Vagina (tissue), 2 donors: ENCODE measurements around the gene PRC1.

Experiments used
- POLR2A ChIP-seq, 2 donors: fragments of 450-650 bp; IDR thresholded peaks; one replicate each; pipeline ENCODE4 v1.6.1; 2017; ENCODE audit warnings: antibody characterized with exemption in 2 of 2, mild to moderate bottlenecking in 2 of 2, moderate library complexity in 2 of 2
- POLR2AphosphoS5 ChIP-seq, 2 donors: sonication (generic); formaldehyde crosslinking; IDR thresholded peaks; one replicate each; pipeline ENCODE4 v1.9.0; 2017; ENCODE audit warnings: antibody characterized with exemption in 2 of 2, mild to moderate bottlenecking in 2 of 2, low read depth in 1 of 2; ENCODE audit not compliant: insufficient read depth in 1 of 2
- TF ChIP-seq, protein P1 (sequence below), 3 experiments: fragments of 450-650 bp in 2 of 3; fragments of 200-600 bp in 1 of 3; sonication (generic) in 1 of 3; IDR thresholded peaks; one replicate each; pipeline ENCODE4 v1.5.1; 2017 to 2019; ENCODE audit warnings: antibody characterized with exemption in 3 of 3, mild to moderate bottlenecking in 2 of 3, moderate library complexity in 2 of 3

DNA sequence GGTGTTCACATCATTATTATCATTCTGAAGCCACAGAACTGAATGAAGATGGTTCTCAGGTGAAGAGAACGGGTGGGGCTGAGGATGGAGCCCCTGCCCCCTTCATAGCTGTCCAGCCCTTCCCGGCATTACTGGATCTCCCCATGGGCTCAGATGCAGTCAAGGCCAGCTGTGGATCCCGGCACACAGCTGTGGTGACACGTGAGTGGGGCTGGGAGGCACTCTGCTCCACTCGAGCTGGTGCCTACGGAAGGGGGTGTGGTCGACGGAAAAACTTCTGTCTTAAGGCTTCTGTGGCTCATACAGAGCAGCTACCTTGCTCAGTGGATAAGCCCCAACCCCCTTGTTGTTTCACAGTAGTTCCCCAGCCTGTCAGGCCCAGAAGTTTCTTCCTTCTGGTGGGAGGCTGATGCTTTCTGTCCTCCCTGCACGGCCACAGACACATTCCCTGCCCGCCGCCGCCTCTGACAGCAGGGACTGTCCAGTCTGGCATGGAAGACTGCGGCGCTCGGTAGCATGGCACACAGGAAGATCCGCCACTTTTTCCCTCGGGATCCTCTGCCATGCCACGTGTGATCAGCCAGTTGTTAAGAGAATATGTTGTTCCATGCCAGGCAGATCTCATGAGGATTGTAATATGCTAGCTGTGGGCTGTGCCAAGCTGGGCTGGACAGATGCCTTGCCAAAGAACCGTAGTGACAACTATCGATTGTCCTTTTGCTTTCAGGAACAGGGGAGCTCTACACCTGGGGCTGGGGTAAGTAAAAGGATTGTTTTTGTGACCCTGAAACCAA is 33.8 kb downstream of the PRC1 start:
- TF ChIP-seq, protein P1, sequence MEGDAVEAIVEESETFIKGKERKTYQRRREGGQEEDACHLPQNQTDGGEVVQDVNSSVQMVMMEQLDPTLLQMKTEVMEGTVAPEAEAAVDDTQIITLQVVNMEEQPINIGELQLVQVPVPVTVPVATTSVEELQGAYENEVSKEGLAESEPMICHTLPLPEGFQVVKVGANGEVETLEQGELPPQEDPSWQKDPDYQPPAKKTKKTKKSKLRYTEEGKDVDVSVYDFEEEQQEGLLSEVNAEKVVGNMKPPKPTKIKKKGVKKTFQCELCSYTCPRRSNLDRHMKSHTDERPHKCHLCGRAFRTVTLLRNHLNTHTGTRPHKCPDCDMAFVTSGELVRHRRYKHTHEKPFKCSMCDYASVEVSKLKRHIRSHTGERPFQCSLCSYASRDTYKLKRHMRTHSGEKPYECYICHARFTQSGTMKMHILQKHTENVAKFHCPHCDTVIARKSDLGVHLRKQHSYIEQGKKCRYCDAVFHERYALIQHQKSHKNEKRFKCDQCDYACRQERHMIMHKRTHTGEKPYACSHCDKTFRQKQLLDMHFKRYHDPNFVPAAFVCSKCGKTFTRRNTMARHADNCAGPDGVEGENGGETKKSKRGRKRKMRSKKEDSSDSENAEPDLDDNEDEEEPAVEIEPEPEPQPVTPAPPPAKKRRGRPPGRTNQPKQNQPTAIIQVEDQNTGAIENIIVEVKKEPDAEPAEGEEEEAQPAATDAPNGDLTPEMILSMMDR (IDR thresholded peaks at IDR 0.05) = no peak
- TF ChIP-seq POLR2A (IDR thresholded peaks at IDR 0.05) (no peak), POLR2AphosphoS5 (IDR thresholded peaks at IDR 0.05; ENCODE audit: insufficient read depth in 1 of 2, low read depth in 1 of 2) (no peak)
